ENCODE measurements around the gene SPATA33. TPM values are rescaled to one million over a fixed set of nuclear protein-coding genes. Genes with fewer than 3 reads are reported as not detected.

The SPATA33 gene
- total RNA-seq, 2 donors from 2014 or later, result 5.6 to 14.6 TPM

GRCh38 chr16:89716493-89716892 is 58.9 kb downstream of the SPATA33 start:
- intact Hi-C loops (cut with DNase I), result no loop called here
- no peak for DNase-seq (ENCODE audit: low spot score)
- 91% methylated on average over 15 of the region's 15 CpGs for whole genome bisulfite sequencing
- Histone ChIP-seq H3K4me3 (no peak overlapping the region), H3K4me1 (replicated peaks) (peaks cover 5% of the 10 kb centered on the region), H3K36me3 (no peaks in the 10 kb centered on the region), H3K27me3 (replicated peaks; ENCODE audit: insufficient read depth) (no peaks in the 10 kb centered on the region), H3K27ac (no peak overlapping the region), H3K9me3 (no peaks in the 10 kb centered on the region)
- TF ChIP-seq POLR2AphosphoS5 (IDR thresholded peaks at IDR 0.05) (no peak), POLR2A (IDR thresholded peaks at IDR 0.05) (no peak)
- TF ChIP-seq, protein P1, sequence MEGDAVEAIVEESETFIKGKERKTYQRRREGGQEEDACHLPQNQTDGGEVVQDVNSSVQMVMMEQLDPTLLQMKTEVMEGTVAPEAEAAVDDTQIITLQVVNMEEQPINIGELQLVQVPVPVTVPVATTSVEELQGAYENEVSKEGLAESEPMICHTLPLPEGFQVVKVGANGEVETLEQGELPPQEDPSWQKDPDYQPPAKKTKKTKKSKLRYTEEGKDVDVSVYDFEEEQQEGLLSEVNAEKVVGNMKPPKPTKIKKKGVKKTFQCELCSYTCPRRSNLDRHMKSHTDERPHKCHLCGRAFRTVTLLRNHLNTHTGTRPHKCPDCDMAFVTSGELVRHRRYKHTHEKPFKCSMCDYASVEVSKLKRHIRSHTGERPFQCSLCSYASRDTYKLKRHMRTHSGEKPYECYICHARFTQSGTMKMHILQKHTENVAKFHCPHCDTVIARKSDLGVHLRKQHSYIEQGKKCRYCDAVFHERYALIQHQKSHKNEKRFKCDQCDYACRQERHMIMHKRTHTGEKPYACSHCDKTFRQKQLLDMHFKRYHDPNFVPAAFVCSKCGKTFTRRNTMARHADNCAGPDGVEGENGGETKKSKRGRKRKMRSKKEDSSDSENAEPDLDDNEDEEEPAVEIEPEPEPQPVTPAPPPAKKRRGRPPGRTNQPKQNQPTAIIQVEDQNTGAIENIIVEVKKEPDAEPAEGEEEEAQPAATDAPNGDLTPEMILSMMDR (IDR thresholded peaks at IDR 0.05), result no peak

GRCh38 chr16:89716916-89717687 is 59.5 kb downstream of the SPATA33 start:
- Histone ChIP-seq H3K4me1 (replicated peaks) (peaks cover 6% of the 10 kb centered on the region), H3K27me3 (replicated peaks; ENCODE audit: insufficient read depth) (no peaks in the 10 kb centered on the region), H3K4me3 (no peak overlapping the region), H3K9me3 (no peaks in the 10 kb centered on the region), H3K27ac (no peak overlapping the region), H3K36me3 (no peaks in the 10 kb centered on the region)
- no peak for DNase-seq (ENCODE audit: low spot score)
- intact Hi-C loops (cut with DNase I), result no loop called here
- WGBS, result 86% methylated on average over 29 of the region's 29 CpGs
- no peak for TF ChIP-seq POLR2A (IDR thresholded peaks at IDR 0.05)
- TF ChIP-seq, protein P1 (IDR thresholded peaks at IDR 0.05), result no peak
- no peak for TF ChIP-seq POLR2AphosphoS5 (IDR thresholded peaks at IDR 0.05)

GRCh38 chr16:89717688-89718505 is 60.3 kb downstream of the SPATA33 start:
- H3K36me3 ChIP-seq, result no peaks in the 10 kb centered on the region
- DNase-seq (ENCODE audit: low spot score), result no peak
- H3K4me3 ChIP-seq, result no peak overlapping the region
- H3K9me3 ChIP-seq, result no peaks in the 10 kb centered on the region
- H3K27ac ChIP-seq, result no peak overlapping the region
- WGBS, result 84% methylated on average over 24 of the region's 24 CpGs
- intact Hi-C loops (cut with DNase I), result no loop called here
- peaks cover 14% of the 10 kb centered on the region for H3K4me1 ChIP-seq (replicated peaks)
- no peak for TF ChIP-seq POLR2A (IDR thresholded peaks at IDR 0.05)
- TF ChIP-seq POLR2AphosphoS5 (IDR thresholded peaks at IDR 0.05), result no peak
- TF ChIP-seq, protein P1 (IDR thresholded peaks at IDR 0.05), result no peak
- H3K27me3 ChIP-seq (replicated peaks; ENCODE audit: insufficient read depth), result no peaks in the 10 kb centered on the region

Other genes starting within 250 kb of the SPATA33 start
- gene ANKRD11, start 167.3 kb upstream of the SPATA33 start, total RNA-seq, result 100 to 1,000 TPM in 1 of 2 donors, 10 to 100 TPM in 1; 66.2 to 143 TPM
- 100 to 1,000 TPM; 128 to 165 TPM for gene SPG7, start 149.4 kb upstream of the SPATA33 start, total RNA-seq
- gene RPL13, start 97.2 kb upstream of the SPATA33 start, total RNA-seq, result over 10,000 TPM in 1 of 2 donors, 1,000 to 10,000 TPM in 1; 6,889 to 11,644 TPM
- 1 to 10 TPM in 1 of 2 donors, under 1 TPM in 1; 0.18 to 8.9 TPM for gene CPNE7, start 82.1 kb upstream of the SPATA33 start, total RNA-seq
- 100 to 1,000 TPM in 1 of 2 donors, not detected in 1; 274 TPM for gene DPEP1, start 44.2 kb upstream of the SPATA33 start, total RNA-seq
- 100 to 1,000 TPM in 1 of 2 donors, 10 to 100 TPM in 1; 75.8 to 128 TPM for gene CHMP1A, start 128 bp upstream of the SPATA33 start, total RNA-seq
- 10 to 100 TPM; 42.1 to 79.0 TPM for gene CDK10, start 28.9 kb downstream of the SPATA33 start, total RNA-seq
- 10 to 100 TPM; 15.6 to 19.7 TPM for gene SPATA2L, start 43.9 kb downstream of the SPATA33 start, total RNA-seq
- 10 to 100 TPM in 1 of 2 donors, 1 to 10 TPM in 1; 8.5 to 16.0 TPM for gene VPS9D1, start 63.1 kb downstream of the SPATA33 start, total RNA-seq
- gene ZNF276, start 63.7 kb downstream of the SPATA33 start, total RNA-seq, result 10 to 100 TPM; 18.4 to 46.1 TPM
- gene FANCA, start 158.8 kb downstream of the SPATA33 start, total RNA-seq, result 10 to 100 TPM; 10.1 to 35.6 TPM
- gene SPIRE2, start 170.6 kb downstream of the SPATA33 start, total RNA-seq, result 10 to 100 TPM; 13.7 to 15.5 TPM
- 100 to 1,000 TPM; 141 to 302 TPM for gene TCF25, start 215.8 kb downstream of the SPATA33 start, total RNA-seq